Measurements from ENCODE around the gene PAK2. TPM values are rescaled to one million over a fixed set of nuclear protein-coding genes. Genes with fewer than 3 reads are reported as not detected.
A peak's percentile ranks its signal among the peaks of the same experiment; 100 is the strongest.

Gene PAK2
- total RNA-seq, result 34.5 and 57.0 TPM in 2 replicates

GRCh38 chr3:196739671-196740480, at the start of gene PAK2:
TSS of gene PAK2 (plus strand) at chr3:196739857. CDS start at chr3:196782647, 42,790 bp downstream.
- no peak for TF ChIP-seq CTCF (IDR thresholded peaks at IDR 0.05; ENCODE audit: insufficient read depth, low read depth, low read length)
- peak; percentile 87 for DNase-seq (ENCODE audit: low read depth)

GRCh38 chr3:196689941-196690660, 49.6 kb upstream of the PAK2 start:
- DNase-seq (ENCODE audit: low read depth), result no peak
- TF ChIP-seq CTCF (IDR thresholded peaks at IDR 0.05; ENCODE audit: insufficient read depth, low read depth, low read length), result no peak
- no peak overlapping the region for H3K4me3 ChIP-seq (ENCODE audit: low read depth, low read length)

More at GRCh38 chr3:196739671-196740480, at the start of gene PAK2:
- peak within 1 kb of the TSS; percentile 84 for H3K4me3 ChIP-seq (ENCODE audit: low read depth, low read length)

- no peak overlapping the region for H3K4me3 ChIP-seq (ENCODE audit: low read depth, low read length)
- TF ChIP-seq CTCF (IDR thresholded peaks at IDR 0.05; ENCODE audit: insufficient read depth, low read depth, low read length), result no peak
- no peak for DNase-seq (ENCODE audit: low read depth)
Measured at GRCh38 chr3:196691386-196691785, 48.3 kb upstream of the PAK2 start.

DNA sequence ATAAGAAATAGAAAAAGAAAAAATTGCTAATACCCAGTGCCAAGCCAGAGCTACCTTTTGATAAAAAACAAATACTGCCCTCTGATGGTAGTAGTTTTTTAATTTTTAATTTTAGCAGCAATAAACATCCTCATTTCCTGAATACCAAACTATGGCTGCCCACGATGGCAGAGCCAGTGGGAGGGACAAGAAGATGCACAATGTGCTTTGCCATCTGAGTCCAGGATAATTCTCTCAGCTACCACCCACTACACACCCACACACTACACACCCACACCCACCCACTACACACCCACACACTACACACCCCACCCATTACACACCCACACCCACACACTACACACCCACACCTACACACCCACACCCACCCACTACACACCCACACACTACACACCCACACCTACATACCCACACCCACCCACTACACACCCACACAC, 45.4 kb upstream of the PAK2 start:
- DNase-seq (ENCODE audit: low read depth), result no peak
- H3K4me3 ChIP-seq (ENCODE audit: low read depth, low read length), result no peak overlapping the region
- no peak for TF ChIP-seq CTCF (IDR thresholded peaks at IDR 0.05; ENCODE audit: insufficient read depth, low read depth, low read length)

DNA sequence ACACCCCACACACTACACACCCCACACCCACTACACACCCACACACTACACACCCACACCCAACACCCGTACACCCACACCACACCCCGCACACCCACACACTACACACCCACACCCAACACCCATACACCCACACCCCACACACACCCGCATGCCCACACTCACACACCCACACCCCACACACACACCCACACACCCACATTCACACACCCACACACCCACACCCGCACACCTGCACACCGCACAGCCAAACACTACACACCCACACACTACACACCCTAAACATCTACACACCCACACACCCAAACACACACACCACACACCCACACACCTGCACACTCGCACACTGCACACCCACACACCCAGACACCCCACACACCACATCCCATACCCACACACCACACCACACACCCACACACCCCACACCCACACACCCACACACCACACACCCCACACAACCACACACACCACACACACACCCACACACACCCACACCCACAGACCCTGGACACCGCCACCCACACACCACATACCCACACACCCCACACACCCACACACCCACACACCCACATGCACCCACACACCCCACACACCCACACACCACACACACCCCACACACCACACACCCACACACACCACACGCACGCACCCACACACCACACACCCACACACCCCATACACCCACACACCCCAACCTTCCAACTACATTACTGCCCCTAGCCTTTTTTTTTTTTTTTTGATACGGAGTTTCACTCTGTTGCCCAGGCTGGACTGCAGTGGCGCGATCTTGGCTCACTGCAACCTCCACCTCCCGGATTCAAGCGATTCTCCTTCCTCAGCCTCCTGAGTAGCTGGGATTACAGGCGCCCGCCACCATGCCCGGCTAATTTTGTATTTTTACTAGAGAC, 44.5 kb upstream of the PAK2 start:
- DNase-seq (ENCODE audit: low read depth), result no peak
- H3K4me3 ChIP-seq (ENCODE audit: low read depth, low read length), result no peak overlapping the region
- no peak for TF ChIP-seq CTCF (IDR thresholded peaks at IDR 0.05; ENCODE audit: insufficient read depth, low read depth, low read length)

GRCh38 chr3:196695849-196696226, 43.8 kb upstream of the PAK2 start:
- DNase-seq (ENCODE audit: low read depth), result no peak
- TF ChIP-seq CTCF (IDR thresholded peaks at IDR 0.05; ENCODE audit: insufficient read depth, low read depth, low read length), result no peak
- H3K4me3 ChIP-seq (ENCODE audit: low read depth, low read length), result no peak overlapping the region
